OCI-LY7 (cell line): ENCODE results near the gene C12orf57. TPM values are rescaled to one million over a fixed set of nuclear protein-coding genes. Genes with fewer than 3 reads are reported as not detected.

ENCODE experiments used
- BruUV-seq: library from RNA; stranded (reverse); fragments of 400-500 nt; replicated peaks from 2 replicates; lab custom pipeline; 2021; lab: Mats Ljungman, UMichigan
- CTCF ChIA-PET: fragments of 300-600 bp; sonication (Branson Sonifier 250); formaldehyde crosslinking; loops from one replicate; lab custom pipeline; 2022; ENCODE audit warnings: antibody characterized with exemption; ENCODE audit not compliant: unreplicated experiment; lab: Charles Lee
- POLR2A ChIA-PET: fragments of 300-600 bp; sonication (Branson Sonifier 250); formaldehyde crosslinking; loops from one replicate; lab custom pipeline; 2022; ENCODE audit warnings: antibody characterized with exemption; lab: Charles Lee
- DNase-seq: peaks from one replicate; pipeline ENCODE4 v3.0.0-alpha.2; 2015; ENCODE audit warnings: low spot score
- H2AFZ ChIP-seq: fragments of 200-600 bp; sonication (generic), shearing (Covaris generic); 2 replicates; pipeline ENCODE4 v1.6.1; 2014; ENCODE audit warnings: mild to moderate bottlenecking, antibody characterized with exemption, low read length, moderate library complexity
- H3K27ac ChIP-seq: fragments of 200-600 bp; sonication (generic); 2 replicates; pipeline ENCODE4 v1.5.1; 2014; ENCODE audit warnings: mixed run types, low read depth, mild to moderate bottlenecking, moderate library complexity, low read length, inconsistent platforms; ENCODE audit not compliant: poor library complexity, severe bottlenecking
- H3K36me3 ChIP-seq: fragments of 200-600 bp; sonication (generic); 2 replicates; pipeline ENCODE4 v1.6.1; 2014; ENCODE audit warnings: mild to moderate bottlenecking, antibody characterized with exemption, low read length, moderate library complexity, mixed read lengths; ENCODE audit not compliant: insufficient read depth
- H3K4me1 ChIP-seq: fragments of 200-600 bp; sonication (generic); 2 replicates; pipeline ENCODE4 v1.5.1; 2014; ENCODE audit warnings: mild to moderate bottlenecking, low read length; ENCODE audit not compliant: insufficient read depth, poor library complexity, severe bottlenecking
- H3K4me2 ChIP-seq: fragments of 200-600 bp; sonication (generic); 2 replicates; pipeline ENCODE4 v1.6.1; 2014; ENCODE audit warnings: mild to moderate bottlenecking, low read length
- H3K4me3 ChIP-seq: fragments of 200-600 bp; sonication (generic); 2 replicates; pipeline ENCODE4 v1.5.1; 2014; ENCODE audit warnings: mild to moderate bottlenecking, low read depth, low read length; ENCODE audit not compliant: poor library complexity, severe bottlenecking
- H3K79me2 ChIP-seq: fragments of 200-600 bp; sonication (generic); 2 replicates; pipeline ENCODE4 v1.6.1; 2016; ENCODE audit warnings: low read depth, mild to moderate bottlenecking, low read length, moderate library complexity, mixed read lengths; ENCODE audit not compliant: insufficient read depth
- H3K9me2 ChIP-seq: fragments of 200-600 bp; sonication (generic); 2 replicates; pipeline ENCODE4 v1.6.1; 2016; ENCODE audit warnings: mild to moderate bottlenecking, low read length, mixed read lengths; ENCODE audit not compliant: insufficient read depth
- H3K9me3 ChIP-seq: fragments of 200-600 bp; sonication (generic); 2 replicates; pipeline ENCODE4 v1.6.1; 2014; ENCODE audit warnings: mild to moderate bottlenecking, mixed run types, low read length, mixed read lengths
- H4K20me1 ChIP-seq: fragments of 200-600 bp; sonication (generic); 2 replicates; pipeline ENCODE4 v1.6.1; 2014; ENCODE audit warnings: mild to moderate bottlenecking, antibody characterized with exemption, low read length, moderate library complexity, mixed read lengths; ENCODE audit not compliant: insufficient read depth
- CTCF ChIP-seq: fragments of 200-600 bp; sonication (generic); conservative IDR thresholded peaks from 2 replicates; pipeline ENCODE4 v1.5.1; 2014; ENCODE audit warnings: mild to moderate bottlenecking, antibody characterized with exemption, low read length, moderate library complexity, mixed read lengths
- EZH2phosphoT487 ChIP-seq: fragments of 200-600 bp; sonication (generic); IDR thresholded peaks from 2 replicates; pipeline ENCODE4 v1.6.1; 2018; ENCODE audit warnings: low read depth, borderline replicate concordance, mild to moderate bottlenecking, mixed run types, antibody characterized with exemption, low read length, moderate library complexity, mixed read lengths
- intact Hi-C: fragments of 100-400 bp; cut with micrococcal nuclease; formaldehyde crosslinking; loops from one replicate; pipeline ENCODE4 v1.10.0; 2022; ENCODE audit not compliant: unreplicated experiment
- total RNA-seq, 2 experiments: library from RNA; depleted of rRNA in 1 of 2; stranded (reverse); fragments of >200 nt in 1 of 2; shearing (Covaris generic) in 1 of 2; gene quantifications; 2 replicates each; pipeline ENCODE4 v1.2.3, GENCODE V29; 2014 to 2022

The C12orf57 gene
- total RNA-seq, 2 experiments from 2014 or later = 130 to 319 TPM

GRCh38 chr12:6896846-6897435 is 46.9 kb upstream of the C12orf57 start:
- Histone ChIP-seq H3K4me2 (no peak overlapping the region), H3K27ac (no peak overlapping the region), H3K4me1 (peaks cover 4% of the 10 kb centered on the region), H3K9me3 (no peaks in the 10 kb centered on the region), H4K20me1 (no peaks in the 10 kb centered on the region), H3K4me3 (no peak overlapping the region), H2AFZ (no peak overlapping the region), H3K79me2 (no peaks in the 10 kb centered on the region), H3K9me2 (no peaks in the 10 kb centered on the region), H3K36me3 (no peaks in the 10 kb centered on the region)
- intact Hi-C loops = no loop called here
- no peak for TF ChIP-seq EZH2phosphoT487
- no peak for TF ChIP-seq CTCF
- no TSS peak for BruUV-seq
- DNase-seq = no peak
- ChIA-PET POLR2A (interaction anchor here (1.1 kb wide), 1 partner anchor 25 kb away, joined by 3 read pairs; no protein-coding TSS in a partner anchor), CTCF (no interaction called here)

- Histone ChIP-seq H3K4me2 (no peak overlapping the region), H3K27ac (no peak overlapping the region), H3K4me1 (peaks cover 12% of the 10 kb centered on the region), H3K9me2 (no peaks in the 10 kb centered on the region), H4K20me1 (no peaks in the 10 kb centered on the region), H3K36me3 (no peaks in the 10 kb centered on the region), H2AFZ (no peak overlapping the region), H3K79me2 (no peaks in the 10 kb centered on the region), H3K4me3 (no peak overlapping the region), H3K9me3 (no peaks in the 10 kb centered on the region)
- ChIA-PET POLR2A (interaction anchor here (0.6 to 1.5 kb wide), 3 partner anchors 8 to 487 kb away, joined by 3 to 4 read pairs (median 3); no protein-coding TSS in a partner anchor), CTCF (no interaction called here)
- BruUV-seq = no TSS peak
- DNase-seq = no peak
- no peak for TF ChIP-seq EZH2phosphoT487
- TF ChIP-seq CTCF = no peak
- intact Hi-C loops = no loop called here
Measured at GRCh38 chr12:6899427-6899826, 44.4 kb upstream of the C12orf57 start.

GRCh38 chr12:6899837-6900519 is 43.8 kb upstream of the C12orf57 start:
- POLR2A ChIA-PET = interaction anchor here (0.9 to 1.5 kb wide), 2 partner anchors 8 to 9 kb away, joined by 3 read pairs; no protein-coding TSS in a partner anchor
- Histone ChIP-seq H3K36me3 (no peaks in the 10 kb centered on the region), H3K27ac (no peak overlapping the region), H3K4me1 (peaks cover 13% of the 10 kb centered on the region), H3K9me2 (no peaks in the 10 kb centered on the region), H4K20me1 (no peaks in the 10 kb centered on the region), H3K9me3 (no peaks in the 10 kb centered on the region), H2AFZ (no peak overlapping the region), H3K4me2 (no peak overlapping the region), H3K79me2 (no peaks in the 10 kb centered on the region), H3K4me3 (no peak overlapping the region)
- no TSS peak for BruUV-seq
- CTCF ChIA-PET = no interaction called here
- TF ChIP-seq EZH2phosphoT487 (no peak), CTCF (no peak)
- no peak for DNase-seq
- intact Hi-C loops = no loop called here
